ENCODE measurements around the gene KIZ. TPM values are rescaled to one million over a fixed set of nuclear protein-coding genes. Genes with fewer than 3 reads are reported as not detected.

The KIZ gene
- total RNA-seq, 1 donor from 2014 or later: 60.0 TPM

DNA sequence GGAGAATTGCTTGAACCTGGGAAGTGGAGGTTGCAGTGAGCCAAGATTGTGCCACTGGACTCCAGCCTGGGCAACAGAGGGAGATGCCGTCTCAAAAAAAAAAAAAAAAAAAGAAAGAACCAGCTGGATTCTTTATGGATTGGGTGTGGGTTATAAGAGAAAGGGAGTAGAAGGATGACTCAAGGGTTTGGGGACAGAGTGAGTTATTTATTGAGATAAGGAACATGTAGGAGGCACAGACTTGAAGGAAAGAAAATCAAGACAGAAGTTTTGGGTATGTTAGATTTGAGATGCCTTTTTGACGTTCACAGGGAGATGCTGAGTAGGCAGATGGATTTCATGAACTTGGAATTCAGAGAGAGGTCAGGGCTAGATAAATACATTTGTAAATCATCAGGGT lies 47.6 kb downstream of the KIZ start:
- H3K79me2 ChIP-seq (ENCODE audit: low read depth): no peaks in the 10 kb centered on the region
- Mint-ChIP-seq H3K36me3 (peaks cover 19% of the 10 kb centered on the region), H3K27me3 (ENCODE audit: insufficient read depth, low read depth) (peaks cover 5% of the 10 kb centered on the region), H3K4me1 (peaks cover 19% of the 10 kb centered on the region), H3K4me3 (no peak overlapping the region), H3K9me3 (peaks cover 23% of the 10 kb centered on the region), H3K27ac (no peak overlapping the region)
- H3K9ac ChIP-seq: no peak overlapping the region
- H3K9me3 ChIP-seq (ENCODE audit: low read depth): peaks cover 13% of the 10 kb centered on the region
- TF ChIP-seq CTCF (IDR thresholded peaks at IDR 0.05) (no peak), EZH2 (IDR thresholded peaks at IDR 0.05) (no peak), EZH2phosphoT487 (IDR thresholded peaks at IDR 0.05) (no peak)
- peaks cover 6% of the 10 kb centered on the region for H3F3A ChIP-seq (ENCODE audit: low read depth)
- no peaks in the 10 kb centered on the region for H3K27me3 ChIP-seq
- no peak overlapping the region for H3K4me2 ChIP-seq
- no peak overlapping the region for H3K4me3 ChIP-seq
- H3K27ac ChIP-seq: no peak overlapping the region
- no peak overlapping the region for H2AFZ ChIP-seq (replicated peaks)
- H3K4me1 ChIP-seq: peaks cover 14% of the 10 kb centered on the region
- peaks cover 7% of the 10 kb centered on the region for H3K36me3 ChIP-seq
- DNase-seq (ENCODE audit: low spot score): no peak
- no peaks in the 10 kb centered on the region for H4K20me1 ChIP-seq (ENCODE audit: low read depth)

DNA sequence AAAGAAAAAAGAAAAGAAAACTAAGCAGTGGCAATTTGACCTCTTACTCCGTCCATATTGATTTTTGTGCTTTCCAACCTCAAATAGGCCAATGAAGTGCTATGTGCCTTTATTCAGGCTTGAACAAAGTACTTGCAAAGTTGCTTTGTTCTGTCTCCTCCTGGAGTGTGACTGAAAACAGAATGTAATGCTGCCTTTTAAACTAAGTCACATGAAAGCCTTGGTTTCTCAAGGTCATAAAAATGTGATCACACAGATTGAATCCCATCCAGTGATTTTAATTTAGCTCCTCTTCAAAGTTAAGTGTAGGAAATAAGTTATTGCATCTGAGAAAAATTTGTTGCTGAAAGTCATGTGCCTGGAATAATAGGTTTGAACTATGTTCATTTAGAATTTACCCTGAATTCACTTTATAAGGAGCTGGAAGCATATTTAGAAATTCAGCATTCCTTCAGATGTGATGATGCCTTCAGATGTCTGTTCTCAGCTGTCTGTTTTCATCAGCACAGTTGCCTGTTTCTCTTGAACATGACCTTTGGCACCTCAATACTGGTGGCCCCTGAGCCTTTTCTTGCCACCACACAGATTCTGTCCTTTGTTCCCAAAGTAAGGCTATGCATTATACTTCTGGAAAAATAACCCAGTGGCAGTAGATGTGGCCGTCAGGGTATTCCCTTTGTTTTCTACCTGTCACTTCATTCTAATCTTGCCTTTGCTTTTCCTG lies 48.8 kb downstream of the KIZ start:
- no peak overlapping the region for H2AFZ ChIP-seq (replicated peaks)
- peaks cover 12% of the 10 kb centered on the region for H3K36me3 ChIP-seq
- H4K20me1 ChIP-seq (ENCODE audit: low read depth): no peaks in the 10 kb centered on the region
- no peak overlapping the region for H3K4me3 Mint-ChIP-seq
- peaks cover 5% of the 10 kb centered on the region for H3K27me3 Mint-ChIP-seq (ENCODE audit: insufficient read depth, low read depth)
- DNase-seq (ENCODE audit: low spot score): no peak
- no peak overlapping the region for H3K9ac ChIP-seq
- H3K9me3 Mint-ChIP-seq: peaks cover 33% of the 10 kb centered on the region
- no peaks in the 10 kb centered on the region for H3K27me3 ChIP-seq
- H3K27ac ChIP-seq: no peak overlapping the region
- H3K4me1 Mint-ChIP-seq: peaks cover 19% of the 10 kb centered on the region
- H3K27ac Mint-ChIP-seq: no peak overlapping the region
- H3K4me3 ChIP-seq: no peak overlapping the region
- H3K9me3 ChIP-seq (ENCODE audit: low read depth): peaks cover 13% of the 10 kb centered on the region
- H3F3A ChIP-seq (ENCODE audit: low read depth): peaks cover 6% of the 10 kb centered on the region
- peaks cover 18% of the 10 kb centered on the region for H3K36me3 Mint-ChIP-seq
- H3K79me2 ChIP-seq (ENCODE audit: low read depth): peaks cover 4% of the 10 kb centered on the region
- H3K4me2 ChIP-seq: no peak overlapping the region
- TF ChIP-seq EZH2 (IDR thresholded peaks at IDR 0.05) (no peak), CTCF (IDR thresholded peaks at IDR 0.05) (no peak), EZH2phosphoT487 (IDR thresholded peaks at IDR 0.05) (no peak)
- H3K4me1 ChIP-seq: peaks cover 17% of the 10 kb centered on the region

DNA sequence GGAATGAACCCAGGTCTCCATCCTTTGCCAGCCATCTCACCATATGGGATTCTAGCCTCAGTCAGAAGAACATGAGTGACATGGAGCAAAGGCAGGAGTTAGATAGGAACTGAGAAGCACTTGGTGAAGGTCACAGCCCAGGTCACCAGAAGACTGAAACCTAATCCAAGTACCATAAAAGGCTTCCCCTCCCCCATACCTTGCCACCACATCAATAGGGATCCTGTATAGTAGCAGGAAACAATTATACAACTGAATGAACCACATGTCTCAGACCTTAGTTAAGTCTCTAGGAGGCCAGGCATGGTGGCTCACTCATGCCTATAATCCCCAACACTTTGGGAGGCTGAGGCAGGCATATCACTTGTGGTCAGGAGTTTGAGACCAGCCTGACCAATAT lies 49.6 kb downstream of the KIZ start:
- peaks cover 25% of the 10 kb centered on the region for H3K4me1 ChIP-seq
- Mint-ChIP-seq H3K4me1 (peaks cover 19% of the 10 kb centered on the region), H3K4me3 (no peak overlapping the region), H3K9me3 (peaks cover 33% of the 10 kb centered on the region), H3K36me3 (peaks cover 17% of the 10 kb centered on the region), H3K27me3 (ENCODE audit: insufficient read depth, low read depth) (peaks cover 5% of the 10 kb centered on the region), H3K27ac (no peak overlapping the region)
- peaks cover 13% of the 10 kb centered on the region for H3K36me3 ChIP-seq
- no peak for TF ChIP-seq EZH2 (IDR thresholded peaks at IDR 0.05)
- no peak for TF ChIP-seq EZH2phosphoT487 (IDR thresholded peaks at IDR 0.05)
- no peak for TF ChIP-seq CTCF (IDR thresholded peaks at IDR 0.05)
- H3F3A ChIP-seq (ENCODE audit: low read depth): peaks cover 6% of the 10 kb centered on the region
- no peak overlapping the region for H3K27ac ChIP-seq
- H3K79me2 ChIP-seq (ENCODE audit: low read depth): peaks cover 4% of the 10 kb centered on the region
- H2AFZ ChIP-seq (replicated peaks): no peak overlapping the region
- H3K9me3 ChIP-seq (ENCODE audit: low read depth): peaks cover 13% of the 10 kb centered on the region
- no peak overlapping the region for H3K4me3 ChIP-seq
- H4K20me1 ChIP-seq (ENCODE audit: low read depth): no peaks in the 10 kb centered on the region
- no peaks in the 10 kb centered on the region for H3K27me3 ChIP-seq
- H3K9ac ChIP-seq: no peak overlapping the region
- no peak for DNase-seq (ENCODE audit: low spot score)
- no peak overlapping the region for H3K4me2 ChIP-seq
